ENCODE measurements around the gene SNF8.

DNA sequence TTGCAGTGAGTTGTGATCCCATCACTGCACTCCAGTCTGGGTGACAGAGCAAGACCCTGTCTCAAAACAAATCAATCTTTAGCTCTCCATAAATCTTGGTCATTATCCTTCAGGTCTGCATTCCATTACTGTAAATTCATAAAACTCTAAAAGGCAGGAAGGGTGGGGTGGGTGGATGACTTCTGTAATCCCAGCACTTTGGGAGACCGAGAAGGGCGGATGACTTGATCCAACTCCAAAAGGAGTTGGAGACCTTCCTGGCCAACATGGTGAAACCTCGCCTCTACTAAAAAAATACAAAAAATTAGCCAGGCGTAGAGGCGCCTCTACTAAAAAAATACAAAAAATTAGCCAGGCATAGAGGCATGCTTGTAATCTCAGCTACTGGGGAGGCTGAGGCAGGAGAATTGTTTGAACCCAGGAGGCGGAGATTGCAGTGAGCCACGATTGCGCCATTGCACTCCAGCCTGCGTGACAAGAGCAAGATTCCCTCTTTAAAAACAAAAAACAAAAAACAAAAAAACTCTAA is 38.6 kb downstream of the SNF8 start:
- TF ChIP-seq, protein P1, sequence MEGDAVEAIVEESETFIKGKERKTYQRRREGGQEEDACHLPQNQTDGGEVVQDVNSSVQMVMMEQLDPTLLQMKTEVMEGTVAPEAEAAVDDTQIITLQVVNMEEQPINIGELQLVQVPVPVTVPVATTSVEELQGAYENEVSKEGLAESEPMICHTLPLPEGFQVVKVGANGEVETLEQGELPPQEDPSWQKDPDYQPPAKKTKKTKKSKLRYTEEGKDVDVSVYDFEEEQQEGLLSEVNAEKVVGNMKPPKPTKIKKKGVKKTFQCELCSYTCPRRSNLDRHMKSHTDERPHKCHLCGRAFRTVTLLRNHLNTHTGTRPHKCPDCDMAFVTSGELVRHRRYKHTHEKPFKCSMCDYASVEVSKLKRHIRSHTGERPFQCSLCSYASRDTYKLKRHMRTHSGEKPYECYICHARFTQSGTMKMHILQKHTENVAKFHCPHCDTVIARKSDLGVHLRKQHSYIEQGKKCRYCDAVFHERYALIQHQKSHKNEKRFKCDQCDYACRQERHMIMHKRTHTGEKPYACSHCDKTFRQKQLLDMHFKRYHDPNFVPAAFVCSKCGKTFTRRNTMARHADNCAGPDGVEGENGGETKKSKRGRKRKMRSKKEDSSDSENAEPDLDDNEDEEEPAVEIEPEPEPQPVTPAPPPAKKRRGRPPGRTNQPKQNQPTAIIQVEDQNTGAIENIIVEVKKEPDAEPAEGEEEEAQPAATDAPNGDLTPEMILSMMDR (optimal IDR thresholded peaks at IDR 0.05 in 1 of 3, IDR thresholded peaks at IDR 0.05 in 1 of 3, conservative IDR thresholded peaks at IDR 0.05 in 1 of 3; ENCODE audit: extremely low read depth in 1 of 3, insufficient read depth in 2 of 3, low read length in 3 of 3): no peak
- TF ChIP-seq EZH2 (IDR thresholded peaks at IDR 0.05; ENCODE audit: low read length): no peak

All from keratinocyte (primary cell).